Activated B cell treated with CpG ODN at 0.5 μM for 24 hours (primary cell): ENCODE results near the gene PSIP1. TPM values are rescaled to one million over a fixed set of nuclear protein-coding genes. Genes with fewer than 3 reads are reported as not detected.

Experiments
- ATAC-seq: fragments of 200-7000 bp; cut with Tn5 transposase; one replicate; pipeline ENCODE4 v1.10.0; 2021; ENCODE audit warnings: low read depth, mild to moderate bottlenecking, moderate library complexity
- CTCF ChIA-PET: fragments of 350-600 bp; sonication (Branson Sonifier 250); formaldehyde crosslinking; loops from one replicate; lab custom pipeline; 2021; ENCODE audit warnings: antibody characterized with exemption; lab: Charles Lee
- POLR2A ChIA-PET: fragments of 350-600 bp; sonication (Branson Sonifier 250); formaldehyde crosslinking; loops from one replicate; lab custom pipeline; 2021; ENCODE audit warnings: antibody characterized with exemption; lab: Charles Lee
- DNase-seq: peaks from one replicate; pipeline ENCODE4 v3.0.0; 2022
- H3K27ac Mint-ChIP-seq: one replicate; pipeline ENCODE4 v1.8.0; 2020; ENCODE audit warnings: mixed read lengths
- H3K27me3 Mint-ChIP-seq: one replicate; pipeline ENCODE4 v1.8.0; 2021; ENCODE audit warnings: mixed read lengths
- H3K36me3 Mint-ChIP-seq: one replicate; pipeline ENCODE4 v1.8.0; 2021; ENCODE audit warnings: low read depth, mixed read lengths
- H3K4me1 Mint-ChIP-seq: one replicate; pipeline ENCODE4 v1.8.0; 2021; ENCODE audit warnings: mixed read lengths
- H3K4me3 Mint-ChIP-seq: one replicate; pipeline ENCODE4 v1.8.0; 2020; ENCODE audit warnings: mild to moderate bottlenecking, mixed read lengths
- H3K9me3 Mint-ChIP-seq: one replicate; pipeline ENCODE4 v1.8.0; 2020; ENCODE audit warnings: mixed read lengths
- intact Hi-C: fragments of 100-400 bp; cut with micrococcal nuclease; formaldehyde crosslinking; loops from one replicate; pipeline ENCODE4 v1.15.1; 2024
- total RNA-seq: library from RNA; stranded (reverse); gene quantifications from 2 replicates; pipeline ENCODE4 v1.2.3, GENCODE V29; 2022
- TF ChIP-seq, protein P1 (sequence below): fragments of 200-600 bp; IDR thresholded peaks from one replicate; pipeline ENCODE4 v1.8.0; 2022; ENCODE audit warnings: antibody characterized with exemption, mild to moderate bottlenecking

The PSIP1 gene
- total RNA-seq, 1 donor from 2014 or later = 57.2 TPM

DNA sequence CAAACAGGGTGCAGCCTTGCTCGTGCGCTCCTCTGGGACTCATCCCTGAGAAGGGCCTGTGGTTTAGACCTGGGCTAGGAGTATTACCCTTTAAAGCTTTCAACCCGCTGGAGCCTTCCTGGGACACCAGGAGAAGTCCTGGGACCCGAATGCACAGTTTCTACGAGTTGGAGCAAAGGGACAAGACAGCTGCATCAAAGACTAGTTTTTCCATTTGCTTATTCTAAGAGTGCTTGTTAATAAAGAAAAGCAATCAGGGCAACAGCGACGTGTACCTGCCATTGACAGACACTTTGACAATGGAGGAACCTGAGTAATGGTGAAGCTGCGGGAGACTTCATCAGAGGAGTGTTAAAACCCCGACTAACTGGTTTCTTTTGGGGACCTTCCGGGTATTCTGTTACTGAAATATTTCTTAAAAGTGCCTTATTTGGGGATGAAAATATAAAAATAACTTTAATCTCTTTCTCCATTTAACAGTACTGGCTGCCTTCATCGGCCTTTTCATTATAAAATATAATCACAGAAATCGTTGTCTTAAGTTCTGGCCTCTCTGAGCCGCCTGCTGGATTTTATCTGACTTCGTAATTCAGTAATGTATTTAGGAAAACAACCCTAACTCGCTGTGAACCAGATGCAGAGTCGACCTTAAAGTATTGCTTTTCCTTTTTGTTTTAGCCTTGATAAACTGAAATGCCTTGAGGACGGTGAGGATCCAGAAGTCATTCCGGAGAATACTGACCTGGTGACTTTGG is 87.4 kb downstream of the PSIP1 start:
- ATAC-seq = no peak
- CTCF ChIA-PET = interaction anchor here (1.1 to 1.3 kb wide), 2 partner anchors 87 to 145 kb away, joined by 3 to 4 read pairs; partner anchors contain the start of gene PSIP1
- intact Hi-C loops = loop anchor here (2.0 to 10.0 kb wide), 6 partner anchors 44 to 729 kb away; partner anchors contain the start of gene ZDHHC21
- H3K27me3 Mint-ChIP-seq = no peaks in the 10 kb centered on the region
- H3K4me3 Mint-ChIP-seq = peak overlapping the region; percentile 91
- peaks cover 46% of the 10 kb centered on the region for H3K4me1 Mint-ChIP-seq
- H3K9me3 Mint-ChIP-seq = no peaks in the 10 kb centered on the region
- H3K36me3 Mint-ChIP-seq = peaks cover 31% of the 10 kb centered on the region
- peak overlapping the region; percentile 78 for H3K27ac Mint-ChIP-seq
- POLR2A ChIA-PET = interaction anchor here (0.9 to 2.2 kb wide), 4 partner anchors 87 to 195 kb away, joined by 3 to 16 read pairs (median 6); partner anchors contain the start of genes CCDC171, PSIP1 and TTC39B
- TF ChIP-seq, protein P1, sequence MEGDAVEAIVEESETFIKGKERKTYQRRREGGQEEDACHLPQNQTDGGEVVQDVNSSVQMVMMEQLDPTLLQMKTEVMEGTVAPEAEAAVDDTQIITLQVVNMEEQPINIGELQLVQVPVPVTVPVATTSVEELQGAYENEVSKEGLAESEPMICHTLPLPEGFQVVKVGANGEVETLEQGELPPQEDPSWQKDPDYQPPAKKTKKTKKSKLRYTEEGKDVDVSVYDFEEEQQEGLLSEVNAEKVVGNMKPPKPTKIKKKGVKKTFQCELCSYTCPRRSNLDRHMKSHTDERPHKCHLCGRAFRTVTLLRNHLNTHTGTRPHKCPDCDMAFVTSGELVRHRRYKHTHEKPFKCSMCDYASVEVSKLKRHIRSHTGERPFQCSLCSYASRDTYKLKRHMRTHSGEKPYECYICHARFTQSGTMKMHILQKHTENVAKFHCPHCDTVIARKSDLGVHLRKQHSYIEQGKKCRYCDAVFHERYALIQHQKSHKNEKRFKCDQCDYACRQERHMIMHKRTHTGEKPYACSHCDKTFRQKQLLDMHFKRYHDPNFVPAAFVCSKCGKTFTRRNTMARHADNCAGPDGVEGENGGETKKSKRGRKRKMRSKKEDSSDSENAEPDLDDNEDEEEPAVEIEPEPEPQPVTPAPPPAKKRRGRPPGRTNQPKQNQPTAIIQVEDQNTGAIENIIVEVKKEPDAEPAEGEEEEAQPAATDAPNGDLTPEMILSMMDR = no peak
- DNase-seq = no peak

DNA sequence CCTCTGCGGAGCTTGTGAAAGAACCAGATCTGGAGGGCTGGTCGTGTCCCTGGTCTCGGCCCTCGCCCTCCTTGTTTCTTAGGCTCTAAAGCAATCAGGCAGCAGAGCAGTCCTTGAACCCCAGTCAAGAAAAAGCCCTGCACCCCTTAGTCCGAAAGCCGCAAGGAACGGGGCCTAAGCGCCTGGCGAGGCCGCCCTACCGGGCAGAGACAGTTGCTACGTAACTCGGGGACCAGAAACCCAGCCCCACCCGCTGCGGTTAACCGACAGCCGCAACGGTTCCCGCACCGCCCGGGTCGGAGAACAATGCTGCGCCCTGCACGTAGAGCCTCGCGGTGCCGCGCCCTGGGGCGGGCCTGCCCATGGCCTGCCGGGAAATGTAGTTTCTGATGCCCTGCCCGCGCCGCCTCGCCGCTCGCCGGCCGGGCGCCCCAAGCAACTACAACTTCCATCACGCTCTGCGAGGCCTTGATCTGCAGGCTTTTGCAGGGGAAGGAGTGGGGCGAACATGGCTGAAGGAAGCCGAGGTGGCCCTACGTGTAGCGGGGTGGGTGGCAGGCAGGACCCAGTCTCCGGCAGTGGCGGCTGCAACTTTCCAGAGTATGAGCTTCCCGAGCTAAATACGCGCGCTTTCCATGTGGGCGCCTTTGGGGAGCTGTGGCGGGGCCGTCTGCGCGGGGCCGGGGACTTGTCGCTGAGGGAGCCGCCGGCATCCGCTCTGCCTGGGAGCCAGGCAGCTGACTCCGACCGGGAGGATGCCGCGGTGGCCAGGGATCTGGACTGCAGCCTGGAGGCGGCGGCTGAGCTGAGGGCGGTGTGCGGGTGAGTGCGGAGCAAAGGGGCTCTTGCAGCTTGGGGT is 88.2 kb downstream of the PSIP1 start, which contains the start of gene SNAPC3:
TSS of gene SNAPC3 (plus strand) at position 505 of the 859 bp plus-strand sequence. CDS start at position 509, 4 bp downstream.
- intact Hi-C loops = loop anchor here (1.0 to 10.0 kb wide), 10 partner anchors 45 to 728 kb away; partner anchors contain the start of gene ZDHHC21
- ChIA-PET CTCF (interaction anchor here (1.1 kb wide), 1 partner anchor 145 kb away, joined by 4 read pairs; no protein-coding TSS in a partner anchor), POLR2A (interaction anchor here (0.9 to 2.2 kb wide), 5 partner anchors 75 to 194 kb away, joined by 3 to 16 read pairs (median 4); partner anchors contain the start of genes CCDC171, PSIP1 and TTC39B)
- no peaks in the 10 kb centered on the region for H3K9me3 Mint-ChIP-seq
- H3K27me3 Mint-ChIP-seq = no peaks in the 10 kb centered on the region
- DNase-seq (peak; percentile 90), ATAC-seq (peak; percentile 95)
- peak within 1 kb of the TSS; percentile 91 for H3K4me3 Mint-ChIP-seq
- peak within 1 kb of the TSS; percentile 87 for H3K27ac Mint-ChIP-seq
- peaks cover 39% of the 10 kb centered on the region for H3K4me1 Mint-ChIP-seq
- peaks cover 31% of the 10 kb centered on the region for H3K36me3 Mint-ChIP-seq
- TF ChIP-seq, protein P1 = no peak

DNA sequence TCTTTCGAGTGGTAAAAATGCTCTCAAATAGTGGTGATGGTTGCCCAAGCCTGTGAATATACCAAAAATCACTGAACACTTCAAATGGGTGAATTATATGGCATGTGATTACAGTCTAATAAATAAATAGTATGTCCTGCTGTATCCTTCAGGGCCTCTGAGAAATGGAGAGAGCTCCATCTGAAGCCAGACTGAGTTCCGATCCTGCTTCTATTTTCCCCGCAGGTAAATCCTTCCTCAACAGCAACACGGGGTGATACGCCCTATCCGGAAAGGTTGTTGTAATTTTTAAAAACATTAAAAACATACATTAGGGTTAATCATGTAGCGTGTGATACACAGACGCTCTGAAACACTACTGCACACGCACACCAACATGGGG is 88.8 kb downstream of the PSIP1 start:
- ChIA-PET CTCF (no interaction called here), POLR2A (interaction anchor here (1.1 to 2.2 kb wide), 2 partner anchors 76 to 89 kb away, joined by 3 to 16 read pairs; partner anchors contain the start of gene PSIP1)
- peaks cover 28% of the 10 kb centered on the region for H3K36me3 Mint-ChIP-seq
- peak overlapping the region; percentile 91 for H3K4me3 Mint-ChIP-seq
- ATAC-seq (no peak), DNase-seq (no peak)
- H3K9me3 Mint-ChIP-seq = no peaks in the 10 kb centered on the region
- H3K4me1 Mint-ChIP-seq = peaks cover 35% of the 10 kb centered on the region
- intact Hi-C loops = loop anchor here (1.0 to 10.0 kb wide), 10 partner anchors 45 to 727 kb away; partner anchors contain the start of gene ZDHHC21
- H3K27me3 Mint-ChIP-seq = no peaks in the 10 kb centered on the region
- TF ChIP-seq, protein P1 = no peak
- peak overlapping the region; percentile 87 for H3K27ac Mint-ChIP-seq

DNA sequence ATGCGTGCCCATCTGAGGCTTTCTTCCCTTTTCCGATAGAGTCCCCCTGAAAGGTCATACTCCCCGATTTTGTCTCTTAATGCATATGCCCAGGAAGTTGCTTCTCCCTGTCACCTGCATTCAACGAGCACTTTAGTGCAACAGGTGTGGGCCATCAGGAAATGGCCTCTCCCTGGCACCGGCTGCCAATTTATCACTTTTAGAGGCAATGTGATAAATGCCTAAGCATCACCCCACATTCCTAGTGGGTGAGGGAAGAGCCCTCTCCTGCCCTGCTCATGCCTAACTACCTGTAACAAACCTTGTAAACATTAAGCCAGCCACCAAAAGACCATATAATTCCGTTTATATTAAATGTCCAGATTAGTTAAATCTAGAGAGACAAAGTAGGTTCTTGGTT is 89.2 kb downstream of the PSIP1 start:
- ATAC-seq (no peak), DNase-seq (no peak)
- Mint-ChIP-seq H3K4me3 (peak overlapping the region; percentile 91), H3K27me3 (no peaks in the 10 kb centered on the region), H3K9me3 (no peaks in the 10 kb centered on the region), H3K36me3 (peaks cover 27% of the 10 kb centered on the region), H3K4me1 (peaks cover 32% of the 10 kb centered on the region), H3K27ac (peak overlapping the region; percentile 87)
- intact Hi-C loops = loop anchor here (5.0 to 10.0 kb wide), 5 partner anchors 46 to 727 kb away; partner anchors contain the start of gene ZDHHC21
- POLR2A ChIA-PET = interaction anchor here (2.2 kb wide), 1 partner anchor 89 kb away, joined by 16 read pairs; the partner anchor contains the start of gene PSIP1
- TF ChIP-seq, protein P1 = no peak
- CTCF ChIA-PET = no interaction called here
